ENCODE measurements around the gene CCDC152.

- TF ChIP-seq, protein P1, sequence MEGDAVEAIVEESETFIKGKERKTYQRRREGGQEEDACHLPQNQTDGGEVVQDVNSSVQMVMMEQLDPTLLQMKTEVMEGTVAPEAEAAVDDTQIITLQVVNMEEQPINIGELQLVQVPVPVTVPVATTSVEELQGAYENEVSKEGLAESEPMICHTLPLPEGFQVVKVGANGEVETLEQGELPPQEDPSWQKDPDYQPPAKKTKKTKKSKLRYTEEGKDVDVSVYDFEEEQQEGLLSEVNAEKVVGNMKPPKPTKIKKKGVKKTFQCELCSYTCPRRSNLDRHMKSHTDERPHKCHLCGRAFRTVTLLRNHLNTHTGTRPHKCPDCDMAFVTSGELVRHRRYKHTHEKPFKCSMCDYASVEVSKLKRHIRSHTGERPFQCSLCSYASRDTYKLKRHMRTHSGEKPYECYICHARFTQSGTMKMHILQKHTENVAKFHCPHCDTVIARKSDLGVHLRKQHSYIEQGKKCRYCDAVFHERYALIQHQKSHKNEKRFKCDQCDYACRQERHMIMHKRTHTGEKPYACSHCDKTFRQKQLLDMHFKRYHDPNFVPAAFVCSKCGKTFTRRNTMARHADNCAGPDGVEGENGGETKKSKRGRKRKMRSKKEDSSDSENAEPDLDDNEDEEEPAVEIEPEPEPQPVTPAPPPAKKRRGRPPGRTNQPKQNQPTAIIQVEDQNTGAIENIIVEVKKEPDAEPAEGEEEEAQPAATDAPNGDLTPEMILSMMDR (conservative IDR thresholded peaks at IDR 0.05; ENCODE audit: low read length), result no peak
- TF ChIP-seq EZH2phosphoT487 (IDR thresholded peaks at IDR 0.05; ENCODE audit: borderline replicate concordance), result no peak
These were observed 35.1 kb upstream of the CCDC152 start for GRCh38 chr5:42721484-42721883.
